OCI-LY3 (cell line): ENCODE data around the gene HBQ1.

ENCODE experiments used
- EZH2phosphoT487 ChIP-seq: fragments of 200-600 bp; shearing (Covaris generic); IDR thresholded peaks from 2 replicates; pipeline ENCODE4 v1.6.1; 2018; ENCODE audit warnings: antibody characterized with exemption, mixed run types, low read depth
- TF ChIP-seq, protein P1 (sequence below): fragments of 200-600, 300-600 bp; sonication (generic); IDR thresholded peaks from 2 replicates; pipeline ENCODE4 v1.5.1; 2014; ENCODE audit warnings: antibody characterized with exemption, low read length, low read depth

DNA sequence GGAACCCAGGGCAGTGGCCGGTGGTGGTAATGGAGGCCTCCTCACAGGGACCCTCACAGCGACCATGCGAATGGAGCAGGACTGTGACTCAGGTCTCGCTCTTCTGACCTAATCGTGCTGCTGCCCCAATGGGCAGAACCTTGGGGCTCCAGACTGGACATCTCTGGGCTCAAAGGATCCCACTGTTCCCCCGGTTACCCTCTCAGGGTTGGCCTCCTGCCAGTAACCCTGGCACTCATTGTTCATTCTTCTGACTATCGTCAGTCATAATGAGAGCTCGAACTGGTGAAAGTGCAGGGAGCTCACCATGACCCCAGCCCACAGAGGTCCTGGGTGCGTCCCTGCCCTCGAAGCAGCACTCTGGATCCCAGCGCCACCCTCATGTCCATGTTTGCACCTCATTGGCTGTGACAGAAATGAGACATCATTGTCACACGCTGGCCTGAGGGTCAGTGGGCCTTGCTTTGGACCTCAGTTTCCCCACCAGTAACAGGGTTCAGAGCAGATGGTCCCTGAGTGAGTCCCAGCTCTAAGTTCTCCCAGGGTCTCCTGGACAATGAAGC, 37.8 kb upstream of the HBQ1 start:
- TF ChIP-seq, protein P1, sequence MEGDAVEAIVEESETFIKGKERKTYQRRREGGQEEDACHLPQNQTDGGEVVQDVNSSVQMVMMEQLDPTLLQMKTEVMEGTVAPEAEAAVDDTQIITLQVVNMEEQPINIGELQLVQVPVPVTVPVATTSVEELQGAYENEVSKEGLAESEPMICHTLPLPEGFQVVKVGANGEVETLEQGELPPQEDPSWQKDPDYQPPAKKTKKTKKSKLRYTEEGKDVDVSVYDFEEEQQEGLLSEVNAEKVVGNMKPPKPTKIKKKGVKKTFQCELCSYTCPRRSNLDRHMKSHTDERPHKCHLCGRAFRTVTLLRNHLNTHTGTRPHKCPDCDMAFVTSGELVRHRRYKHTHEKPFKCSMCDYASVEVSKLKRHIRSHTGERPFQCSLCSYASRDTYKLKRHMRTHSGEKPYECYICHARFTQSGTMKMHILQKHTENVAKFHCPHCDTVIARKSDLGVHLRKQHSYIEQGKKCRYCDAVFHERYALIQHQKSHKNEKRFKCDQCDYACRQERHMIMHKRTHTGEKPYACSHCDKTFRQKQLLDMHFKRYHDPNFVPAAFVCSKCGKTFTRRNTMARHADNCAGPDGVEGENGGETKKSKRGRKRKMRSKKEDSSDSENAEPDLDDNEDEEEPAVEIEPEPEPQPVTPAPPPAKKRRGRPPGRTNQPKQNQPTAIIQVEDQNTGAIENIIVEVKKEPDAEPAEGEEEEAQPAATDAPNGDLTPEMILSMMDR: no peak
- TF ChIP-seq EZH2phosphoT487: no peak
